GM12878 (cell line): ENCODE results near the gene ABITRAM. TPM values are rescaled to one million over a fixed set of nuclear protein-coding genes. Genes with fewer than 3 reads are reported as not detected.

Source experiments
- KLF5 ChIP-seq: fragments of 450-650 bp; IDR thresholded peaks from 2 replicates; pipeline ENCODE4 v1.6.1; 2014; ENCODE audit warnings: mild to moderate bottlenecking; ENCODE audit not compliant: partially characterized antibody
- NBN ChIP-seq: fragments of 450-650 bp; IDR thresholded peaks from 2 replicates; pipeline ENCODE4 v1.6.1; 2016
- polyA plus RNA-seq, 11 experiments: library from polyadenylated mRNA; depleted of rRNA in 4 of 11; unstranded in 6 of 11; stranded (reverse) in 5 of 11; fragments of >200 nt; fragmentation: Nextera tagmentation in 4 of 11; fragmentation: Illumina TruSeq in 1 of 11; extraction: Ambion mirVana in 4 of 11; extraction: Trizol in 1 of 11; gene quantifications; 1 replicate in 1 of 11; 2 replicates in 10 of 11; pipeline versions ENCODE4 v1.2.1 to v1.2.3, GENCODE V29; 2011 to 2016; ENCODE audit warnings: inconsistent platforms in 2 of 11, missing spikeins in 2 of 11, low read depth in 1 of 11
- total RNA-seq, 4 experiments: library from RNA; depleted of rRNA in 3 of 4; stranded (reverse); fragments of >200 nt in 3 of 4; fragmentation: Illumina TruSeq in 1 of 4; extraction: Trizol in 1 of 4; gene quantifications; 2 replicates each; pipeline versions ENCODE4 v1.2.1 to v1.2.3, GENCODE V29; 2013 to 2021
- TF ChIP-seq, protein P1 (sequence below): fragments of 450-650 bp; IDR thresholded peaks from 2 replicates; pipeline ENCODE4 v1.6.1; 2016; ENCODE audit warnings: mild to moderate bottlenecking

Gene ABITRAM
- total and polyA plus RNA-seq, 10 of the 15 experiments (the other 5 are each of a cell fraction or from before 2014, with no cell fraction given) = 5.2 to 18.4 (median 10.6) TPM

DNA sequence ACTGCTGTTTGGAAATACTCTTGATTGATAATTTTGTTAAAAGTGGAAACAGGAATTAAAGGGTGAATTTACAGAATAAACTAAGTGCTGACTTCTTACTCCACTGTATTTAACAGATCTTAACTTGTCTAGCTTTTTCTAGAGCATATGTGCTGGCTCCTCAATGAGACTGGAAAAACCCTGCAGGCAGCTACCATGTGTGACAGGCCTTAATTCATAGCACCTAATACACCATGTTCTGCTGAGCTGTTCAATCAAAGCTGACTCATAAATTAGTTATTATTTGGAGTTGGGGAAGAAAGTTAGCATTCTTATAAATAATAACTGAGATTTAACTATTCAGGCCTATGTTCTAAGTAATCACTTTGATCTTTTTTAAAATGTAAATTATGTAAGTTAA lies 49.7 kb downstream of the ABITRAM start (continued):
- TF ChIP-seq, protein P1, sequence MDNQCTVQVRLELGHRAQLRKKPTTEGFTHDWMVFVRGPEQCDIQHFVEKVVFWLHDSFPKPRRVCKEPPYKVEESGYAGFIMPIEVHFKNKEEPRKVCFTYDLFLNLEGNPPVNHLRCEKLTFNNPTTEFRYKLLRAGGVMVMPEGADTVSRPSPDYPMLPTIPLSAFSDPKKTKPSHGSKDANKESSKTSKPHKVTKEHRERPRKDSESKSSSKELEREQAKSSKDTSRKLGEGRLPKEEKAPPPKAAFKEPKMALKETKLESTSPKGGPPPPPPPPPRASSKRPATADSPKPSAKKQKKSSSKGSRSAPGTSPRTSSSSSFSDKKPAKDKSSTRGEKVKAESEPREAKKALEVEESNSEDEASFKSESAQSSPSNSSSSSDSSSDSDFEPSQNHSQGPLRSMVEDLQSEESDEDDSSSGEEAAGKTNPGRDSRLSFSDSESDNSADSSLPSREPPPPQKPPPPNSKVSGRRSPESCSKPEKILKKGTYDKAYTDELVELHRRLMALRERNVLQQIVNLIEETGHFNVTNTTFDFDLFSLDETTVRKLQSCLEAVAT = no peak
- no peak for TF ChIP-seq NBN
- TF ChIP-seq KLF5 = no peak

Other genes starting within 250 kb of the ABITRAM start
- not detected in 2 replicates for gene ACTL7B, start 78.4 kb upstream of the ABITRAM start, total RNA-seq (2014; rRNA removed)
- not detected in 2 replicates for gene ACTL7B, start 78.4 kb upstream of the ABITRAM start, total RNA-seq (2014; rRNA removed; fragmentation: Illumina TruSeq; extraction: Trizol)
- gene ACTL7B, start 78.4 kb upstream of the ABITRAM start, total RNA-seq (2021) = not detected in 2 replicates
- not detected in 2 replicates for gene ACTL7B, start 78.4 kb upstream of the ABITRAM start, polyA plus RNA-seq (2011; rRNA removed)
- gene ACTL7B, start 78.4 kb upstream of the ABITRAM start, polyA plus RNA-seq (2014; fragmentation: Illumina TruSeq; extraction: Trizol) = not detected in 2 replicates
- not detected for gene ACTL7B, start 78.4 kb upstream of the ABITRAM start, polyA plus RNA-seq (2014; fragmentation: Nextera tagmentation; extraction: Ambion mirVana)
- not detected in 2 replicates for gene ACTL7B, start 78.4 kb upstream of the ABITRAM start, polyA plus RNA-seq (2014; rRNA removed)
- gene ACTL7B, start 78.4 kb upstream of the ABITRAM start, polyA plus RNA-seq (2016; fragmentation: Nextera tagmentation; extraction: Ambion mirVana) = not detected
- 0.05 TPM in 1 of 2 replicates, not detected in the other for gene ACTL7A, start 72.1 kb upstream of the ABITRAM start, total RNA-seq (2014; rRNA removed)
- gene ACTL7A, start 72.1 kb upstream of the ABITRAM start, total RNA-seq (2014; rRNA removed; fragmentation: Illumina TruSeq; extraction: Trizol) = not detected in 2 replicates
- gene ACTL7A, start 72.1 kb upstream of the ABITRAM start, total RNA-seq (2021) = not detected in 2 replicates
- gene ACTL7A, start 72.1 kb upstream of the ABITRAM start, polyA plus RNA-seq (2011; rRNA removed) = not detected in 2 replicates
- not detected in 2 replicates for gene ACTL7A, start 72.1 kb upstream of the ABITRAM start, polyA plus RNA-seq (2014; fragmentation: Illumina TruSeq; extraction: Trizol)
- gene ACTL7A, start 72.1 kb upstream of the ABITRAM start, polyA plus RNA-seq (2014; fragmentation: Nextera tagmentation; extraction: Ambion mirVana) = not detected
- not detected in 2 replicates for gene ACTL7A, start 72.1 kb upstream of the ABITRAM start, polyA plus RNA-seq (2014; rRNA removed)
- not detected for gene ACTL7A, start 72.1 kb upstream of the ABITRAM start, polyA plus RNA-seq (2016; fragmentation: Nextera tagmentation; extraction: Ambion mirVana)
- 24.7 and 34.1 TPM in 2 replicates for gene ELP1, start 276 bp upstream of the ABITRAM start, total RNA-seq (2014; rRNA removed)
- gene ELP1, start 276 bp upstream of the ABITRAM start, total RNA-seq (2014; rRNA removed; fragmentation: Illumina TruSeq; extraction: Trizol) = 27.6 and 28.2 TPM in 2 replicates
- gene ELP1, start 276 bp upstream of the ABITRAM start, total RNA-seq (2021) = 20.1 and 20.7 TPM in 2 replicates
- gene ELP1, start 276 bp upstream of the ABITRAM start, polyA plus RNA-seq (2011; rRNA removed) = 29.9 and 36.6 TPM in 2 replicates
- 29.6 and 30.7 TPM in 2 replicates for gene ELP1, start 276 bp upstream of the ABITRAM start, polyA plus RNA-seq (2014; fragmentation: Illumina TruSeq; extraction: Trizol)
- gene ELP1, start 276 bp upstream of the ABITRAM start, polyA plus RNA-seq (2014; fragmentation: Nextera tagmentation; extraction: Ambion mirVana) = 10 to 100 TPM in 1 of 2 experiments, 1 to 10 TPM in 1; 9.7 to 14.4 TPM
- gene ELP1, start 276 bp upstream of the ABITRAM start, polyA plus RNA-seq (2014; rRNA removed) = 21.0 and 26.9 TPM in 2 replicates
- gene ELP1, start 276 bp upstream of the ABITRAM start, polyA plus RNA-seq (2016; fragmentation: Nextera tagmentation; extraction: Ambion mirVana) = 10 to 100 TPM; 25.1 to 28.0 TPM
- 34.5 and 46.3 TPM in 2 replicates for gene CTNNAL1, start 79.1 kb downstream of the ABITRAM start, total RNA-seq (2014; rRNA removed)
- gene CTNNAL1, start 79.1 kb downstream of the ABITRAM start, total RNA-seq (2014; rRNA removed; fragmentation: Illumina TruSeq; extraction: Trizol) = 56.8 and 61.5 TPM in 2 replicates
- 41.9 and 43.4 TPM in 2 replicates for gene CTNNAL1, start 79.1 kb downstream of the ABITRAM start, total RNA-seq (2021)
- 16.3 and 26.1 TPM in 2 replicates for gene CTNNAL1, start 79.1 kb downstream of the ABITRAM start, polyA plus RNA-seq (2011; rRNA removed)
- gene CTNNAL1, start 79.1 kb downstream of the ABITRAM start, polyA plus RNA-seq (2014; fragmentation: Illumina TruSeq; extraction: Trizol) = 53.8 and 54.9 TPM in 2 replicates
- gene CTNNAL1, start 79.1 kb downstream of the ABITRAM start, polyA plus RNA-seq (2014; fragmentation: Nextera tagmentation; extraction: Ambion mirVana) = 10 to 100 TPM; 27.2 to 48.4 TPM
- 23.8 and 27.6 TPM in 2 replicates for gene CTNNAL1, start 79.1 kb downstream of the ABITRAM start, polyA plus RNA-seq (2014; rRNA removed)
- 10 to 100 TPM; 77.5 to 82.5 TPM for gene CTNNAL1, start 79.1 kb downstream of the ABITRAM start, polyA plus RNA-seq (2016; fragmentation: Nextera tagmentation; extraction: Ambion mirVana)
- gene TMEM245, start 185.5 kb downstream of the ABITRAM start, total RNA-seq (2014; rRNA removed) = 15.1 and 19.0 TPM in 2 replicates
- gene TMEM245, start 185.5 kb downstream of the ABITRAM start, total RNA-seq (2014; rRNA removed; fragmentation: Illumina TruSeq; extraction: Trizol) = 21.5 and 23.0 TPM in 2 replicates
- gene TMEM245, start 185.5 kb downstream of the ABITRAM start, total RNA-seq (2021) = 19.2 and 20.0 TPM in 2 replicates
- gene TMEM245, start 185.5 kb downstream of the ABITRAM start, polyA plus RNA-seq (2011; rRNA removed) = 36.1 and 39.5 TPM in 2 replicates
- gene TMEM245, start 185.5 kb downstream of the ABITRAM start, polyA plus RNA-seq (2014; fragmentation: Illumina TruSeq; extraction: Trizol) = 21.3 and 26.9 TPM in 2 replicates
- gene TMEM245, start 185.5 kb downstream of the ABITRAM start, polyA plus RNA-seq (2014; fragmentation: Nextera tagmentation; extraction: Ambion mirVana) = 10 to 100 TPM in 1 of 2 experiments, 1 to 10 TPM in 1; 7.4 to 11.0 TPM
- gene TMEM245, start 185.5 kb downstream of the ABITRAM start, polyA plus RNA-seq (2014; rRNA removed) = 11.8 and 14.9 TPM in 2 replicates
- 10 to 100 TPM; 18.9 to 19.2 TPM for gene TMEM245, start 185.5 kb downstream of the ABITRAM start, polyA plus RNA-seq (2016; fragmentation: Nextera tagmentation; extraction: Ambion mirVana)
- under 0.01 TPM in 1 of 2 replicates, not detected in the other for gene FRRS1L, start 232.8 kb downstream of the ABITRAM start, total RNA-seq (2014; rRNA removed)
- not detected in 2 replicates for gene FRRS1L, start 232.8 kb downstream of the ABITRAM start, total RNA-seq (2014; rRNA removed; fragmentation: Illumina TruSeq; extraction: Trizol)
- gene FRRS1L, start 232.8 kb downstream of the ABITRAM start, total RNA-seq (2021) = not detected in 2 replicates
- gene FRRS1L, start 232.8 kb downstream of the ABITRAM start, polyA plus RNA-seq (2011; rRNA removed) = not detected in 2 replicates
- gene FRRS1L, start 232.8 kb downstream of the ABITRAM start, polyA plus RNA-seq (2014; fragmentation: Illumina TruSeq; extraction: Trizol) = not detected in 2 replicates
- gene FRRS1L, start 232.8 kb downstream of the ABITRAM start, polyA plus RNA-seq (2014; fragmentation: Nextera tagmentation; extraction: Ambion mirVana) = not detected
- gene FRRS1L, start 232.8 kb downstream of the ABITRAM start, polyA plus RNA-seq (2014; rRNA removed) = not detected in 2 replicates
- not detected for gene FRRS1L, start 232.8 kb downstream of the ABITRAM start, polyA plus RNA-seq (2016; fragmentation: Nextera tagmentation; extraction: Ambion mirVana)